Loucy (cell line): ENCODE results near the gene PAX3.

Source experiments
- CTCF ChIP-seq: fragments of 200-600 bp; sonication (generic); conservative IDR thresholded peaks from 2 replicates; pipeline ENCODE4 v1.5.1; 2014; ENCODE audit warnings: mild to moderate bottlenecking, antibody characterized with exemption, low read length
- EZH2phosphoT487 ChIP-seq: fragments of 200-600 bp; IDR thresholded peaks from 2 replicates; pipeline ENCODE4 v1.6.1; 2018; ENCODE audit warnings: antibody characterized with exemption, mild to moderate bottlenecking, moderate library complexity, borderline replicate concordance

GRCh38 chr2:222296911-222297599 is 1.7 kb downstream of the PAX3 start:
- TF ChIP-seq CTCF (no peak), EZH2phosphoT487 (no peak)
